ENCODE measurements around the gene CACNA2D3. TPM values are rescaled to one million over a fixed set of nuclear protein-coding genes. Genes with fewer than 3 reads are reported as not detected.
A peak's percentile ranks its signal among the peaks of the same experiment; 100 is the strongest.

The CACNA2D3 gene
- polyA plus RNA-seq, 1 donor (not counting 4 experiments of a cell fraction or from before 2014, with no cell fraction given) = 0.08 TPM

DNA sequence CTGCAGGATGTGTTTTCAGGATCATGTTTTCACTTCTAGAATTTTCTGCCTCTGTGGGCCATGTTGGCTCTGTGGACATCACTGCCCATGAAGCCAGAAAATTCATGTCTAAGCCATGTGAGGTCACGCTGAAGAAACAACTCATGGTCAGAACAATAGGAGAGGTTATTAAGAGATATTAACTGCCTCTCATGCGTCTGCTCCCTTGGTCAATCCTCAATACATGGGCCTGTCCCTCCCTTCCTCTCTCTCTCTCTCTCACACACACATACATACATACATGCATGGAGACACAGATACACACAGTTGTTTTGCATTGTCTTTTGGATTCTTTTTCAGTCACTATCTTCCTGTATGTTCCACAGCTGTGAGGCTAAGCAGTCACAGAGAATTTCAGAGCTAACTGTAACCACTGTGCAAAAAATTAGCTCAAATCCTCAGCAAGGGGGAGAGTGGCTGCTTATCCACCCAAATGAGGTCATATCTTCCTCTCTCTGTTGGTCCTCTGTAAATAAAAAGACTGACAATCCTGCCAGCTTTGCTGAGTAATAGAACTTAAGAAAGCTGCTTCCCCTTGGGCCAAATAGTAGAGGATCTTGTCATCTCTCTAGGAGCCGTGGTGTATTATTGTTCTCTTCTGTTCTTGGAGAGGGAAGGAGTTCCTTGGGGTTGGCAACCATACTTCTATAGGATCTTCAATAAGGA is 759.9 kb downstream of the CACNA2D3 start:
- no peaks in the 10 kb centered on the region for H4K20me1 ChIP-seq (ENCODE audit: control insufficient read depth, extremely low read depth, insufficient read depth, low read length)
- H3K27ac ChIP-seq (ENCODE audit: control insufficient read depth, insufficient read depth, low read length) = no peak overlapping the region
- H3K9me1 ChIP-seq (ENCODE audit: control insufficient read depth, extremely low read depth, insufficient read depth, low read length) = no peaks in the 10 kb centered on the region
- H3K4me3 ChIP-seq (ENCODE audit: control insufficient read depth in 2 of 3, extremely low read depth in 1 of 3, insufficient read depth in 2 of 3, low read depth in 1 of 3, low read length in 3 of 3) = no peak overlapping the region
- H3K4me2 ChIP-seq (ENCODE audit: control insufficient read depth, extremely low read depth, insufficient read depth, low read depth, low read length) = no peak overlapping the region
- H3K27me3 ChIP-seq (ENCODE audit: control insufficient read depth, extremely low read depth, insufficient read depth, low read length) = peaks cover 3% of the 10 kb centered on the region
- no peaks in the 10 kb centered on the region for H3K79me2 ChIP-seq (ENCODE audit: control insufficient read depth, insufficient read depth, low read length)
- peaks cover 10% of the 10 kb centered on the region for H3K4me1 ChIP-seq (ENCODE audit: control insufficient read depth, extremely low read depth, insufficient read depth, low read length)
- no peaks in the 10 kb centered on the region for H3K36me3 ChIP-seq (ENCODE audit: control insufficient read depth in 2 of 2, extremely low read depth in 1 of 2, insufficient read depth in 2 of 2, low read length in 2 of 2)
- no peak for TF ChIP-seq EZH2 (IDR thresholded peaks at IDR 0.05; ENCODE audit: low read length)
- no peak for TF ChIP-seq CTCF (optimal IDR thresholded peaks at IDR 0.05 in 1 of 3, IDR thresholded peaks at IDR 0.05 in 1 of 3, conservative IDR thresholded peaks at IDR 0.05 in 1 of 3; ENCODE audit: extremely low read depth in 1 of 3, insufficient read depth in 2 of 3, low read length in 3 of 3)
- DNase-seq (ENCODE audit: low read depth, low spot score) (peak; percentile 41), FAIRE-seq (peak; percentile 75)
- no peaks in the 10 kb centered on the region for H3K9me3 ChIP-seq (ENCODE audit: control insufficient read depth, low read depth, low read length)
- no peak overlapping the region for H2AFZ ChIP-seq (ENCODE audit: control insufficient read depth, low read length)
- H3K9ac ChIP-seq (ENCODE audit: control insufficient read depth, extremely low read depth, insufficient read depth, low read length) = no peak overlapping the region
- dilution Hi-C loops (cut with MboI; ENCODE audit: extremely low pct_ligation_motif_present, low sequenced_read_pairs) = no loop called here

DNA sequence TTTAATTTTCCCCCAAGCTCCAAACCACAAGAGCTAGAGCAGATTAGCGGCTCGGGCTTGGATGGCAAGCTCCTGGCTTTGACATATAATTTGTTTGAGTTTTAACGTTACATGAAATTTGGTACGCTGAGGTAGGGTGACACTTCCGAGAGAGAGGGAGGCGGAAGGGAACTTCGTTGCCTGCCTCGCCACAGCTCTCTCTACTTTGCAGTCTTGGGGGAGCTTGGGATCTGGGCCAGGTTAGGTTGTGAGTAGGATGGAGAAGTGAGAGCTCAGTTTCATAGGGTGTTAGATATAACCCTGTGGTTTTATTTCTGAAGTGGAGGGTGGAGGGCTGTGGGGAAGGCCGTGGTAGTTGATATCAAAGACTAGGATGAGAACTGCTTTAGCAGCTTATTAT is 765.8 kb downstream of the CACNA2D3 start:
- Histone ChIP-seq H3K27ac (ENCODE audit: control insufficient read depth, insufficient read depth, low read length) (no peak overlapping the region), H3K27me3 (ENCODE audit: control insufficient read depth, extremely low read depth, insufficient read depth, low read length) (peaks cover 3% of the 10 kb centered on the region), H3K9me1 (ENCODE audit: control insufficient read depth, extremely low read depth, insufficient read depth, low read length) (no peaks in the 10 kb centered on the region), H3K4me3 (ENCODE audit: control insufficient read depth in 2 of 3, extremely low read depth in 1 of 3, insufficient read depth in 2 of 3, low read depth in 1 of 3, low read length in 3 of 3) (no peak overlapping the region), H3K9me3 (ENCODE audit: control insufficient read depth, low read depth, low read length) (no peaks in the 10 kb centered on the region), H4K20me1 (ENCODE audit: control insufficient read depth, extremely low read depth, insufficient read depth, low read length) (peaks cover 3% of the 10 kb centered on the region), H3K4me1 (ENCODE audit: control insufficient read depth, extremely low read depth, insufficient read depth, low read length) (peaks cover 20% of the 10 kb centered on the region), H3K4me2 (ENCODE audit: control insufficient read depth, extremely low read depth, insufficient read depth, low read depth, low read length) (no peak overlapping the region), H2AFZ (ENCODE audit: control insufficient read depth, low read length) (no peak overlapping the region), H3K9ac (ENCODE audit: control insufficient read depth, extremely low read depth, insufficient read depth, low read length) (no peak overlapping the region), H3K79me2 (ENCODE audit: control insufficient read depth, insufficient read depth, low read length) (no peaks in the 10 kb centered on the region), H3K36me3 (ENCODE audit: control insufficient read depth in 2 of 2, extremely low read depth in 1 of 2, insufficient read depth in 2 of 2, low read length in 2 of 2) (no peaks in the 10 kb centered on the region)
- dilution Hi-C loops (cut with MboI; ENCODE audit: extremely low pct_ligation_motif_present, low sequenced_read_pairs) = no loop called here
- DNase-seq (ENCODE audit: low read depth, low spot score) (no peak), FAIRE-seq (no peak)
- TF ChIP-seq EZH2 (IDR thresholded peaks at IDR 0.05; ENCODE audit: low read length) = no peak
- no peak for TF ChIP-seq CTCF (optimal IDR thresholded peaks at IDR 0.05 in 1 of 3, IDR thresholded peaks at IDR 0.05 in 1 of 3, conservative IDR thresholded peaks at IDR 0.05 in 1 of 3; ENCODE audit: extremely low read depth in 1 of 3, insufficient read depth in 2 of 3, low read length in 3 of 3)
